H1 (cell line): ENCODE results near the gene SMARCC2. TPM values are rescaled to one million over a fixed set of nuclear protein-coding genes. Genes with fewer than 3 reads are reported as not detected.

Source experiments
- CTCF ChIA-PET: fragments of 300-600 bp; sonication (Branson Sonifier 250); formaldehyde crosslinking; loops from one replicate; lab custom pipeline; 2021; ENCODE audit not compliant: partially characterized antibody; lab: Charles Lee
- POLR2A ChIA-PET: fragments of 300-600 bp; sonication (Branson Sonifier 250); formaldehyde crosslinking; loops from one replicate; lab custom pipeline; 2021; ENCODE audit warnings: inconsistent platforms; ENCODE audit not compliant: partially characterized antibody; lab: Charles Lee
- DNase-seq, 2 experiments: peaks; one replicate each; pipeline versions ENCODE4 v3.0.0 to v3.0.0-alpha.2; 2010 to 2022; ENCODE audit warnings: low spot score in 2 of 2, low read depth in 1 of 2, mixed read lengths in 1 of 2
- FAIRE-seq: peaks from 2 replicates; lab custom pipeline; 2011; peaks lifted over from hg19 to GRCh38; lab: Jason Lieb, UNC
- H2AFZ ChIP-seq: 2 replicates; pipeline ENCODE4 v1.8.1; 2012; ENCODE audit warnings: low read length, inconsistent platforms
- H2AK5ac ChIP-seq: 2 replicates; pipeline ENCODE4 v1.6.1; 2013; ENCODE audit warnings: low read depth, low read length
- H2BK120ac ChIP-seq: replicated peaks from 2 replicates; pipeline ENCODE3; 2013; ENCODE audit warnings: low read depth, low read length, inconsistent platforms
- H2BK12ac ChIP-seq: 2 replicates; pipeline ENCODE4 v1.6.1; 2013; ENCODE audit warnings: low read depth, low read length
- H2BK15ac ChIP-seq: 2 replicates; pipeline ENCODE4 v1.6.1; 2013; ENCODE audit warnings: low read length
- H2BK20ac ChIP-seq: 2 replicates; pipeline ENCODE4 v1.6.1; 2013; ENCODE audit warnings: low read length
- H2BK5ac ChIP-seq: 2 replicates; pipeline ENCODE4 v1.6.1; 2013; ENCODE audit warnings: low read depth, low read length
- H3K14ac ChIP-seq: 2 replicates; pipeline ENCODE4 v1.6.1; 2013; ENCODE audit warnings: inconsistent platforms; ENCODE audit not compliant: insufficient read length
- H3K18ac ChIP-seq: 2 replicates; pipeline ENCODE4 v1.6.1; 2013; ENCODE audit warnings: low read length; ENCODE audit errors: extremely low read depth
- H3K23ac ChIP-seq: 2 replicates; pipeline ENCODE4 v1.6.1; 2013; ENCODE audit warnings: inconsistent platforms; ENCODE audit not compliant: insufficient read length
- H3K23me2 ChIP-seq: 2 replicates; pipeline ENCODE4 v1.6.1; 2013; ENCODE audit warnings: low read depth, low read length
- H3K27ac ChIP-seq: 2 replicates; pipeline ENCODE4 v1.6.1; 2011; ENCODE audit warnings: low read depth, low read length, inconsistent platforms
- H3K27me3 ChIP-seq, 4 experiments: replicated peaks in 1 of 4; 1 replicate in 1 of 4; 2 replicates in 3 of 4; pipeline versions ENCODE4 v1.6.1 to v1.8.1; 2011 to 2013; ENCODE audit warnings: low read length in 3 of 4, mild to moderate bottlenecking in 3 of 4, inconsistent platforms in 2 of 4, mixed read lengths in 2 of 4, moderate library complexity in 1 of 4; ENCODE audit not compliant: control insufficient read depth in 3 of 4, insufficient read depth in 3 of 4; ENCODE audit errors: extremely low read depth in 1 of 4
- H3K36me3 ChIP-seq, 4 experiments: 2 replicates each; pipeline versions ENCODE4 v1.6.1 to v1.8.1; 2011 to 2013; ENCODE audit warnings: mild to moderate bottlenecking in 4 of 4, low read length in 3 of 4, moderate library complexity in 2 of 4, control low read depth in 1 of 4, inconsistent platforms in 1 of 4; ENCODE audit not compliant: insufficient read depth in 4 of 4, control insufficient read depth in 2 of 4
- H3K4ac ChIP-seq: replicated peaks from 2 replicates; pipeline ENCODE3; 2013; ENCODE audit warnings: low read length, low read depth, mixed read lengths, inconsistent platforms; ENCODE audit not compliant: insufficient read length
- H3K4me1 ChIP-seq, 4 experiments: replicated peaks in 1 of 4; 1 replicate in 1 of 4; 2 replicates in 3 of 4; pipeline versions ENCODE4 v1.6.1 to v1.8.1; 2011 to 2013; ENCODE audit warnings: low read length in 3 of 4, inconsistent platforms in 2 of 4, mixed read lengths in 1 of 4; ENCODE audit not compliant: insufficient read depth in 4 of 4, control insufficient read depth in 3 of 4
- H3K4me2 ChIP-seq, 2 experiments: 2 replicates each; pipeline versions ENCODE4 v1.6.1 to v1.8.1; 2011 to 2013; ENCODE audit warnings: low read depth in 2 of 2, low read length in 2 of 2, control low read depth in 1 of 2, inconsistent platforms in 1 of 2, mild to moderate bottlenecking in 1 of 2; ENCODE audit not compliant: insufficient read depth in 1 of 2
- H3K4me3 ChIP-seq, 4 experiments: fragments of 200-600, 300-600 bp in 1 of 4; sonication (generic), shearing (Covaris generic), sonication (Bioruptor Twin) in 1 of 4; 2 replicates each; pipeline versions ENCODE4 v1.5.1 to v1.8.1; 2011 to 2016; ENCODE audit warnings: low read length in 4 of 4, low read depth in 3 of 4, control low read depth in 2 of 4, inconsistent platforms in 2 of 4, mild to moderate bottlenecking in 2 of 4, mixed read lengths in 1 of 4, moderate library complexity in 1 of 4; ENCODE audit not compliant: insufficient read depth in 2 of 4; ENCODE audit errors: extremely low read depth in 1 of 4
- H3K56ac ChIP-seq: replicated peaks from 2 replicates; pipeline ENCODE3; 2013; ENCODE audit warnings: low read depth, mild to moderate bottlenecking, mixed read lengths, low read length, inconsistent platforms; ENCODE audit not compliant: insufficient read length
- H3K79me1 ChIP-seq: 2 replicates; pipeline ENCODE4 v1.6.1; 2013; ENCODE audit warnings: low read depth, low read length, control low read depth
- H3K79me2 ChIP-seq, 2 experiments: 2 replicates each; pipeline versions ENCODE4 v1.6.1 to v1.8.1; 2012 to 2013; ENCODE audit warnings: low read length in 2 of 2, mild to moderate bottlenecking in 2 of 2, inconsistent platforms in 1 of 2; ENCODE audit not compliant: insufficient read depth in 2 of 2, control insufficient read depth in 1 of 2
- H3K9ac ChIP-seq, 4 experiments: replicated peaks in 1 of 4; 1 replicate in 1 of 4; 2 replicates in 3 of 4; pipeline versions ENCODE4 v1.6.1 to v1.8.1; 2011 to 2013; ENCODE audit warnings: low read depth in 3 of 4, low read length in 3 of 4, control low read depth in 2 of 4, mild to moderate bottlenecking in 2 of 4, moderate library complexity in 2 of 4, inconsistent platforms in 1 of 4; ENCODE audit errors: extremely low read depth in 1 of 4
- H3K9me3 ChIP-seq, 2 experiments: 2 replicates each; pipeline versions ENCODE4 v1.6.1 to v1.8.1; 2012 to 2013; ENCODE audit warnings: mild to moderate bottlenecking in 2 of 2, moderate library complexity in 2 of 2, control low read depth in 1 of 2, inconsistent platforms in 1 of 2, low read depth in 1 of 2, low read length in 1 of 2, mixed read lengths in 1 of 2; ENCODE audit not compliant: insufficient read depth in 2 of 2
- H4K20me1 ChIP-seq, 2 experiments: replicated peaks in 1 of 2; 2 replicates each; pipeline versions ENCODE3 to v1.8.1; 2011 to 2013; ENCODE audit warnings: inconsistent platforms in 2 of 2, low read length in 2 of 2, mild to moderate bottlenecking in 1 of 2; ENCODE audit not compliant: insufficient read depth in 2 of 2, control insufficient read depth in 1 of 2
- H4K5ac ChIP-seq: 2 replicates; pipeline ENCODE4 v1.6.1; 2013; ENCODE audit warnings: low read length, low read depth, mixed read lengths, inconsistent platforms; ENCODE audit not compliant: insufficient read length
- H4K8ac ChIP-seq: 2 replicates; pipeline ENCODE4 v1.8.0; 2013; ENCODE audit warnings: mild to moderate bottlenecking, moderate library complexity, low read length, inconsistent platforms; ENCODE audit not compliant: insufficient read depth; ENCODE audit errors: extremely low read depth
- H4K91ac ChIP-seq: replicated peaks from 2 replicates; pipeline ENCODE3; 2013; ENCODE audit warnings: low read length, mixed read lengths, inconsistent platforms; ENCODE audit not compliant: insufficient read length
- CEBPB ChIP-seq: IDR thresholded peaks from 2 replicates; pipeline ENCODE4 v1.6.1; 2012; ENCODE audit warnings: low read depth, low read length
- KDM5A ChIP-seq: fragments of 200-600 bp; IDR thresholded peaks from 2 replicates; pipeline ENCODE4 v1.7.1; 2012; ENCODE audit warnings: mild to moderate bottlenecking, low read length, inconsistent platforms, mixed read lengths
- TCF12 ChIP-seq: IDR thresholded peaks from 2 replicates; pipeline ENCODE4 v1.6.1; 2011; ENCODE audit warnings: low read depth, mild to moderate bottlenecking, low read length
- WGBS, 2 experiments: shearing (Covaris generic) in 1 of 2; methylation state at CpG; one replicate each; pipeline versions ENCODE4 v1.1.6 to v1.1.7; 2013 to 2015; ENCODE audit warnings: low lambda C conversion rate in 2 of 2, mixed read lengths in 2 of 2, inconsistent platforms in 1 of 2, low coverage in 1 of 2, missing lambda C conversion rate in 1 of 2; ENCODE audit not compliant: insufficient replicate concordance in 2 of 2, insufficient coverage in 1 of 2, insufficient read length in 1 of 2; ENCODE audit errors: extremely low coverage in 1 of 2, missing lambda C conversion rate in 1 of 2; 5-methylcytosine and 5-hydroxymethylcytosine counted together
- polyA plus RNA-seq, 7 experiments: library from polyadenylated mRNA; depleted of rRNA in 3 of 7; stranded (reverse) in 5 of 7; unstranded in 2 of 7; fragments of >200 nt in 5 of 7; fragments of 200-250 nt in 2 of 7; gene quantifications; 1 replicate in 5 of 7; 2 replicates in 1 of 7; 4 replicates in 1 of 7; pipeline versions ENCODE4 v1.2.1 to v1.2.3, GENCODE V29; 2011 to 2013; ENCODE audit warnings: missing spikeins in 2 of 7, mixed read lengths in 2 of 7
- total RNA-seq: library from RNA; stranded (reverse); fragmentation: NEBNext Ultra II Directional; extraction: Animal tissue kit (Norgen Biotek cat#: 25700); gene quantifications from 2 replicates; pipeline ENCODE4 v1.2.1, GENCODE V29; 2021

Gene SMARCC2
- total and polyA plus RNA-seq, 2 of the 8 experiments (the other 6 are each of a cell fraction or from before 2014, with no cell fraction given), result 33.9 to 78.5 TPM

GRCh38 chr12:56220611-56221231 is 31.4 kb upstream of the SMARCC2 start:
- Histone ChIP-seq H3K4ac (no peak overlapping the region), H3K36me3 (peaks cover 0 to 8% (median 6%) of the 10 kb centered on the region in 4 experiments; a peak in 4 of 8 replicates), H4K5ac (no peak overlapping the region), H3K18ac (peak overlapping the region; percentile 75; the same call in 1 of the 2 replicates), H2AFZ (no peak overlapping the region), H3K4me1 (peaks cover 3 to 13% (median 6%) of the 10 kb centered on the region in 4 experiments; a peak in 6 of 7 replicates), H2BK20ac (no peak overlapping the region), H3K27me3 (no peaks in the 10 kb centered on the region), H2BK15ac (no peak overlapping the region), H3K4me3 (peak overlapping the region; percentile 67 to 94 (median 86)), H2BK120ac (no peak overlapping the region), H3K79me1 (peaks cover 8% of the 10 kb centered on the region), H3K23me2 (peaks cover 22% of the 10 kb centered on the region), H3K9me3 (no peaks in the 10 kb centered on the region), H2BK12ac (peak overlapping the region; percentile 71; the same call in 1 of the 2 replicates), H4K20me1 (peaks cover 0 to 4% of the 10 kb centered on the region in 2 experiments), H3K14ac (no peak overlapping the region), H4K91ac (no peak overlapping the region), H3K9ac (peak overlapping the region; percentile 66 to 94 (median 74)), H3K27ac (peak overlapping the region; percentile 86), H2AK5ac (peak overlapping the region; percentile 85; the same call in 1 of the 2 replicates), H2BK5ac (peak overlapping the region; percentile 89), H3K79me2 (peaks cover 0 to 30% of the 10 kb centered on the region in 2 experiments; a peak in 2 of 4 replicates), H3K56ac (peak overlapping the region; percentile 33), H3K23ac (no peak overlapping the region), H3K4me2 (peak overlapping the region; percentile 85 to 100), H4K8ac (no peak overlapping the region)
- 49% methylated on average over 9 of the region's 10 CpGs; no CpG with 5 or more reads in 1 of the 2 experiments for WGBS, 2 experiments
- no peak for FAIRE-seq
- POLR2A ChIA-PET, result interaction anchor here (1.0 to 9.8 kb wide), 26 partner anchors 8 to 415 kb away, joined by 3 to 203 read pairs (median 11); partner anchors contain the start of genes ANKRD52, CNPY2, COQ10A and ESYT1
- CTCF ChIA-PET, result interaction anchor here (0.6 to 4.2 kb wide), 16 partner anchors 7 to 416 kb away, joined by 3 to 89 read pairs (median 13); partner anchors contain the start of genes ANKRD52, COQ10A, SMARCC2 and ZC3H10
- no peak for DNase-seq
- TF ChIP-seq CEBPB, result peak; percentile 81
- no peak for TF ChIP-seq TCF12
- TF ChIP-seq KDM5A, result 0 out of 2 replicates have a peak, but pooled peaks have one; percentile 2
